B cell (primary cell): ENCODE results near the gene SETBP1. TPM values are rescaled to one million over a fixed set of nuclear protein-coding genes. Genes with fewer than 3 reads are reported as not detected.

ENCODE experiments used
- ATAC-seq: fragments of 200-7000 bp; cut with Tn5 transposase; one replicate; pipeline ENCODE4 v1.10.0; 2021; ENCODE audit warnings: low read depth, mild to moderate bottlenecking, moderate number of reproducible peaks, moderate library complexity
- CTCF ChIA-PET: fragments of 350-600 bp; sonication (Branson Sonifier 250); formaldehyde crosslinking; loops from one replicate; lab custom pipeline; 2021; ENCODE audit warnings: antibody characterized with exemption, inconsistent platforms; lab: Charles Lee
- POLR2A ChIA-PET: fragments of 350-600 bp; sonication (Branson Sonifier 250); formaldehyde crosslinking; loops from one replicate; lab custom pipeline; 2021; ENCODE audit warnings: antibody characterized with exemption; lab: Charles Lee
- DNase-seq: peaks from one replicate; pipeline ENCODE4 v3.0.0; 2013
- H2AFZ ChIP-seq: 2 replicates; pipeline ENCODE4 v1.6.1; 2012; ENCODE audit warnings: mild to moderate bottlenecking, low read depth, low read length; ENCODE audit not compliant: insufficient read depth, poor library complexity, severe bottlenecking
- H3K27ac ChIP-seq, 2 donors: 1 replicate in 1 of 2; 2 replicates in 1 of 2; pipeline ENCODE4 v1.5.1; 2012 to 2013; ENCODE audit warnings: low read length in 2 of 2, mild to moderate bottlenecking in 2 of 2, moderate library complexity in 1 of 2
- H3K27me3 ChIP-seq, 4 experiments: fragments of 200-600 bp in 1 of 4; sonication (generic) in 1 of 4; replicated peaks in 1 of 4; 1 replicate in 2 of 4; 2 replicates in 2 of 4; pipeline versions ENCODE4 v1.6.1 to v1.7.0; 2013 to 2016; ENCODE audit warnings: low read length in 3 of 4, mild to moderate bottlenecking in 2 of 4, mixed read lengths in 1 of 4, moderate library complexity in 1 of 4; ENCODE audit not compliant: insufficient read depth in 4 of 4, control insufficient read depth in 3 of 4; ENCODE audit errors: control extremely low read depth in 1 of 4
- H3K36me3 ChIP-seq, 2 experiments: replicated peaks in 1 of 2; 1 replicate in 1 of 2; 2 replicates in 1 of 2; pipeline versions ENCODE4 v1.6.1 to v1.7.1; 2013; ENCODE audit warnings: low read length in 1 of 2; ENCODE audit not compliant: insufficient read depth in 2 of 2, control insufficient read depth in 1 of 2; ENCODE audit errors: control extremely low read depth in 1 of 2, extremely low read depth in 1 of 2
- H3K4me1 ChIP-seq, 2 donors: fragments of 200-600 bp in 1 of 2; sonication (generic) in 1 of 2; 1 replicate in 1 of 2; 2 replicates in 1 of 2; pipeline versions ENCODE4 v1.5.1 to v1.6.1; 2013 to 2017; ENCODE audit warnings: low read length in 2 of 2; ENCODE audit not compliant: control insufficient read depth in 2 of 2, insufficient read depth in 2 of 2
- H3K4me2 ChIP-seq: replicated peaks from 2 replicates; pipeline ENCODE3; 2012; ENCODE audit warnings: mild to moderate bottlenecking, low read depth, low read length; ENCODE audit not compliant: poor library complexity, severe bottlenecking
- H3K4me3 ChIP-seq, 5 experiments: fragments of 200-600 bp in 1 of 5; sonication (generic) in 1 of 5; 1 replicate in 3 of 5; 2 replicates in 2 of 5; pipeline versions ENCODE4 v1.5.1 to v1.7.0; 2011 to 2016; ENCODE audit warnings: low read length in 4 of 5, mild to moderate bottlenecking in 4 of 5, low read depth in 2 of 5, control low read depth in 1 of 5, moderate library complexity in 1 of 5; ENCODE audit not compliant: insufficient read depth in 1 of 5; ENCODE audit errors: control extremely low read depth in 1 of 5, extremely low read depth in 1 of 5
- H3K79me2 ChIP-seq: fragments of 200-600 bp; sonication (generic); one replicate; pipeline ENCODE4 v1.6.0; 2016; ENCODE audit warnings: low read length; ENCODE audit not compliant: control insufficient read depth, insufficient read depth
- H3K9ac ChIP-seq: fragments of 200-600 bp; sonication (generic); 2 replicates; pipeline ENCODE4 v1.6.1; 2017; ENCODE audit warnings: mild to moderate bottlenecking, low read length, moderate library complexity
- H3K9me3 ChIP-seq, 3 donors: one replicate each; pipeline versions ENCODE4 v1.6.1 to v1.7.1; 2013; ENCODE audit warnings: low read length in 2 of 3; ENCODE audit not compliant: control insufficient read depth in 2 of 3, insufficient read depth in 1 of 3; ENCODE audit errors: control extremely low read depth in 1 of 3
- H4K20me1 ChIP-seq: 2 replicates; pipeline ENCODE4 v1.6.0; 2012; ENCODE audit warnings: mild to moderate bottlenecking, low read length; ENCODE audit not compliant: insufficient read depth, control insufficient read depth, poor library complexity, severe bottlenecking
- H3K27ac Mint-ChIP-seq: one replicate; pipeline ENCODE4 v1.8.0; 2021; ENCODE audit warnings: mixed read lengths
- H3K27me3 Mint-ChIP-seq: one replicate; pipeline ENCODE4 v1.8.0; 2021; ENCODE audit warnings: mixed read lengths
- H3K4me1 Mint-ChIP-seq: one replicate; pipeline ENCODE4 v1.8.0; 2021; ENCODE audit warnings: mixed read lengths
- H3K4me3 Mint-ChIP-seq: one replicate; pipeline ENCODE4 v1.8.0; 2021; ENCODE audit warnings: mixed read lengths
- H3K9me3 Mint-ChIP-seq: one replicate; pipeline ENCODE4 v1.8.0; 2022; ENCODE audit warnings: mixed read lengths; ENCODE audit not compliant: insufficient read depth
- EZH2 ChIP-seq: IDR thresholded peaks from 2 replicates; pipeline ENCODE4 v1.6.1; 2012; ENCODE audit warnings: borderline replicate concordance, low read depth, mild to moderate bottlenecking, moderate library complexity, low read length; ENCODE audit not compliant: insufficient read depth, poor library complexity, severe bottlenecking
- WGBS: methylation state at CpG from one replicate; pipeline ENCODE4 v1.1.5; 2013; ENCODE audit warnings: missing lambda C conversion rate; ENCODE audit not compliant: insufficient coverage; 5-methylcytosine and 5-hydroxymethylcytosine counted together
- intact Hi-C: fragments of 100-400 bp; cut with micrococcal nuclease; formaldehyde crosslinking; loops from one replicate; pipeline ENCODE4 v1.10.0; 2022
- polyA plus RNA-seq: library from polyadenylated mRNA; depleted of rRNA; stranded (reverse); fragments of >200 nt; gene quantifications from 2 replicates; pipeline ENCODE4 v1.2.3, GENCODE V29; 2012
- total RNA-seq, 2 donors: library from RNA; stranded (reverse); fragments of 120-200 nt in 1 of 2; gene quantifications; 1 replicate in 1 of 2; 2 replicates in 1 of 2; pipeline versions ENCODE4 v1.2.3 to v1.2.4, GENCODE V29; 2013 to 2022
- TF ChIP-seq, protein P1 (sequence below): fragments of 200-600 bp; IDR thresholded peaks from one replicate; pipeline ENCODE4 v1.8.0; 2022; ENCODE audit warnings: antibody characterized with exemption, mild to moderate bottlenecking

The SETBP1 gene
- total and polyA plus RNA-seq, 2 donors (not counting 1 experiment from before 2014, with no cell fraction given), result 15.1 to 129 TPM

DNA sequence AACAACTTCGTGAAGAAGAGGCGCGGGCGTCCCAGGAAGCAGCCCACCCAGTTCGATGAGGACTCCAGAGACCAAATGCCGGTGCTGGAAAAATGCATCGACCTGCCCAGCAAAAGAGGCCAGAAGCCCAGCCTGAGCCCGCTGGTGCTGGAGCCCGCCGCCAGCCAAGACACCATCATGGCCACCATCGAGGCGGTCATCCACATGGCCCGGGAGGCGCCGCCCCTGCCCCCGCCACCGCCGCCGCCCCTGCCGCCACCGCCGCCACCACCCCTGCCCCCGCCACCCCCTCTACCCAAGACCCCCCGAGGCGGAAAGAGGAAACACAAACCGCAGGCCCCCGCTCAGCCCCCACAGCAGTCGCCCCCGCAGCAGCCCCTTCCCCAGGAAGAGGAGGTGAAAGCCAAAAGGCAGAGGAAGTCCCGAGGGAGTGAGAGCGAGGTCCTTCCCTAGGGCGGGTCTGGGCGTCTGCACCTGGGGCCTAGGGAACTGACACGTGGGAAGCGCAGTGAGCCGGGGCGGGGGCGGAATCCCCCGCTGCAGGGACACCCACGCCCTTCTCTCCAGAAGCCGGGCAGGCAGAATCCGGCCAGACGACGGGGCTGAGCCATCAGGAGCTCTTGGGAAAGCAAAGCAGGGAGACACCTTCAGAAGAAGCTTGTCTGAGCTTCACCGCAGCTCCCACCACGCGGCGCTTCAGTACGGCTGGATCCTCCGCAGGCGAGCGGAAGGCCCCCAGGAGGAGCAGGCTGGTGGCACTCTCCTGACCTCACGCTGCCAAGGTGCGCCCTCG lies 382.8 kb downstream of the SETBP1 start:
- H3K4me2 ChIP-seq, result no peak overlapping the region
- Mint-ChIP-seq H3K4me1 (peaks cover 25% of the 10 kb centered on the region), H3K27ac (no peak overlapping the region), H3K9me3 (no peaks in the 10 kb centered on the region), H3K27me3 (no peaks in the 10 kb centered on the region), H3K4me3 (no peak overlapping the region)
- H3K27ac ChIP-seq, result no peak overlapping the region
- peaks cover 15 to 16% of the 10 kb centered on the region in 2 donors for H3K4me1 ChIP-seq
- H3K36me3 ChIP-seq, result peaks cover 5 to 19% of the 10 kb centered on the region in 2 experiments
- H3K9ac ChIP-seq, result no peak overlapping the region
- no peak overlapping the region for H2AFZ ChIP-seq
- CTCF ChIA-PET, result no interaction called here
- POLR2A ChIA-PET, result no interaction called here
- H3K79me2 ChIP-seq, result no peaks in the 10 kb centered on the region
- ATAC-seq, result no peak
- no peak for DNase-seq
- 96% methylated on average over 37 of the region's 55 CpGs for WGBS
- H4K20me1 ChIP-seq, result no peaks in the 10 kb centered on the region
- intact Hi-C loops, result no loop called here
- peaks cover 0 to 12% (median 0%) of the 10 kb centered on the region in 3 donors for H3K9me3 ChIP-seq
- no peak overlapping the region for H3K4me3 ChIP-seq
- TF ChIP-seq, protein P1, sequence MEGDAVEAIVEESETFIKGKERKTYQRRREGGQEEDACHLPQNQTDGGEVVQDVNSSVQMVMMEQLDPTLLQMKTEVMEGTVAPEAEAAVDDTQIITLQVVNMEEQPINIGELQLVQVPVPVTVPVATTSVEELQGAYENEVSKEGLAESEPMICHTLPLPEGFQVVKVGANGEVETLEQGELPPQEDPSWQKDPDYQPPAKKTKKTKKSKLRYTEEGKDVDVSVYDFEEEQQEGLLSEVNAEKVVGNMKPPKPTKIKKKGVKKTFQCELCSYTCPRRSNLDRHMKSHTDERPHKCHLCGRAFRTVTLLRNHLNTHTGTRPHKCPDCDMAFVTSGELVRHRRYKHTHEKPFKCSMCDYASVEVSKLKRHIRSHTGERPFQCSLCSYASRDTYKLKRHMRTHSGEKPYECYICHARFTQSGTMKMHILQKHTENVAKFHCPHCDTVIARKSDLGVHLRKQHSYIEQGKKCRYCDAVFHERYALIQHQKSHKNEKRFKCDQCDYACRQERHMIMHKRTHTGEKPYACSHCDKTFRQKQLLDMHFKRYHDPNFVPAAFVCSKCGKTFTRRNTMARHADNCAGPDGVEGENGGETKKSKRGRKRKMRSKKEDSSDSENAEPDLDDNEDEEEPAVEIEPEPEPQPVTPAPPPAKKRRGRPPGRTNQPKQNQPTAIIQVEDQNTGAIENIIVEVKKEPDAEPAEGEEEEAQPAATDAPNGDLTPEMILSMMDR, result no peak
- no peak for TF ChIP-seq EZH2
- no peaks in the 10 kb centered on the region for H3K27me3 ChIP-seq

DNA sequence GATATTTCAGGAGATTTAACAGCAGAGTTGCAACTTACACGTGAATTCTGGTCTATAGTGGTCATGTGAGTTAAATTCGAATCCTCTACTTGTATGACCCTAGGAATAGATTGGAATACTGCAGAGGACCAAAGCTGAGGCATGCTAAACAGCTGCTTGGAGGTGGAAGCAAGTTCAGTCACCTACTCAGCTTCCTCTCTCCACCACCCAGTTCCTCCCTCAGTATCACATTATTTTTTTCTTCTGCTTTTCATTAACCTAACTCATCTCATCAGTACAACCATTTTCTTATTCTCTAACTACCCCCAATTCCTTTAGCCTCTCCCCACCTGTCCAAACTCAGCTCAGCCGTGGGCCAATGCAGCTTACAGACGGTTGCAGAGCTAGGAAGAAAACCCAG lies 385.5 kb downstream of the SETBP1 start:
- no peaks in the 10 kb centered on the region for H3K9me3 Mint-ChIP-seq
- peak; percentile 16 for DNase-seq
- no peak overlapping the region for H3K4me3 ChIP-seq
- peaks cover 0 to 12% (median 0%) of the 10 kb centered on the region in 3 donors for H3K9me3 ChIP-seq
- no peak overlapping the region for H3K9ac ChIP-seq
- peak overlapping the region; percentile 42 for H3K27ac Mint-ChIP-seq
- H3K4me1 Mint-ChIP-seq, result peaks cover 27% of the 10 kb centered on the region
- peak; percentile 21 for ATAC-seq
- peaks cover 15 to 16% of the 10 kb centered on the region in 2 donors for H3K4me1 ChIP-seq
- H4K20me1 ChIP-seq, result no peaks in the 10 kb centered on the region
- peak overlapping the region; percentile 39 for H3K4me2 ChIP-seq
- no peak overlapping the region for H3K27ac ChIP-seq
- no peaks in the 10 kb centered on the region for H3K27me3 Mint-ChIP-seq
- ChIA-PET CTCF (interaction anchor here (1.7 to 2.2 kb wide), 3 partner anchors 9 to 147 kb away, joined by 3 to 8 read pairs (median 5); no protein-coding TSS in a partner anchor), POLR2A (no interaction called here)
- WGBS, result 94% methylated on average over 2 of the region's 4 CpGs
- peaks cover 5 to 19% of the 10 kb centered on the region in 2 experiments for H3K36me3 ChIP-seq
- no peak overlapping the region for H3K4me3 Mint-ChIP-seq
- no peaks in the 10 kb centered on the region for H3K27me3 ChIP-seq
- H2AFZ ChIP-seq, result no peak overlapping the region
- TF ChIP-seq, protein P1, result no peak
- no peak for TF ChIP-seq EZH2
- H3K79me2 ChIP-seq, result no peaks in the 10 kb centered on the region
- intact Hi-C loops, result loop anchor here (5.0 kb wide), 1 partner anchor 36 kb away; no protein-coding TSS in a partner anchor
